NAMALWA (cell line): ENCODE data around the gene CIBAR2.

ENCODE experiments used
- DNase-seq: peaks from one replicate; pipeline ENCODE4 v3.0.0-alpha.2; 2015; ENCODE audit warnings: low spot score

CIBAR2 gene

DNA sequence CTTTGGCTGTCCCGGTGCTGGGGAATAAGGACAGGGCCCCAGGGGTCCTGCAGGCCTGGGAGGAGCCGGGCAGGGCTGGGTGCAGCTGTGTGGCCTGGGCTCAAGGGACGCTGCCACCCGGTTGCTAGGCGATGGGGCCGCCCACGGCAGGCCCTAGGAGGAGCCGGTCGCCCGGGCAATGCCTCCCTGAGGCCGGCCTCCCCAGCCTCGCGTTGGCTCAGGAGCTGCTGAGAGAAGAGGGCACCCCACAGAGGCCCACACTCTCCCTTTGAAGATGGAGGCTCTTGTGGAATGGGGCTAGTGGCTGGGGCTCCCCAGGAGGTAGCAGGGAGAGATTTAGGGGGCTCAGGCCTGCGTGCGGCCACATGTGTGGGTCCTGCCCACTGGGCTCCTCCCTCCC is at the start of gene CIBAR2:
CIBAR2 (minus strand) TSS at position 109 of the 400 bp plus-strand sequence. CDS start 120 bp downstream, outside the sequence.
- DNase-seq, result peak; percentile 29

DNA sequence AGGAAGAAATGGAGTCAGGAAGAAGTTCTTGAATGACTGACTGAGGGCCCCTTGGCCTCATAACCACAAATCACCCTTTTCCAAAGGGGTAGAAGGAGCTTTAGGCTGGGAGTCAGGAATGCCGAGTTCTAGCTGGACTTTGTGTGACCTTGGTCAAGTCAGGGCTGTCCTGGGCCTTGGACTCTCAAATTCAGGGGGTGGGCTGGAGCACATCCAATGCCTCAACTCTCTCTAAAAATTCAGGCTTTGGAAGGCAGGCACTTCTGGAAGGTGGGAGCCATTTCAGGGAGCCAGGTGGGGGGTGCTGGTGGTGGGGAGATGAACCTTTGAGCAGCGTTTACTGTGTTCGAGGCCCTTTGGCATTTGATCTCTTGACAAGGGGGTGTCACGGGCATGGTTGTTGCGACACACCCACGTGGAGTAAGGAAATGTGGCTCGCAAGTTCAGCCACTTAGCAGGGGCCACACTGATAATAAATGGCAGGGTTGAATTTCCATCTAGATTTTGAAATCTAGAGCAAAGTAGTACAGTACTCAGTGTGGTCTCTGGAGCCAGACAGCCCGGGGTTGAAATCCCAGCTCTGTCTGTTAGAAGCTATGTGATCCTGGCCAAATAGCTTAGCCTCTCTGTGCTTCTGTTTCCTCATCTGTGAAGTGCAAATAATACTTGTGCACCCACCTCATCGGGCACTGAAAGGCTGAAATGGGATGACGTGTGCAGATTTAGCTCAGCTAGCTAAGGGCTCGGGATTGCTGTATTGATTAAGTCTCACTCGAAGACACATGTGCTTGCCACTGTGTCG is 47.1 kb upstream of the CIBAR2 start:
- DNase-seq, result no peak

- DNase-seq, result no peak
Measured at GRCh38 chr16:85158743-85159178, 46.5 kb upstream of the CIBAR2 start.

GRCh38 chr16:85157813-85158742 is 45.8 kb upstream of the CIBAR2 start:
- DNase-seq, result peak; percentile 33

- DNase-seq, result no peak
Measured at GRCh38 chr16:85157372-85157771, 45.1 kb upstream of the CIBAR2 start.

- no peak for DNase-seq
Measured at GRCh38 chr16:85156869-85157268, 44.6 kb upstream of the CIBAR2 start.

DNA sequence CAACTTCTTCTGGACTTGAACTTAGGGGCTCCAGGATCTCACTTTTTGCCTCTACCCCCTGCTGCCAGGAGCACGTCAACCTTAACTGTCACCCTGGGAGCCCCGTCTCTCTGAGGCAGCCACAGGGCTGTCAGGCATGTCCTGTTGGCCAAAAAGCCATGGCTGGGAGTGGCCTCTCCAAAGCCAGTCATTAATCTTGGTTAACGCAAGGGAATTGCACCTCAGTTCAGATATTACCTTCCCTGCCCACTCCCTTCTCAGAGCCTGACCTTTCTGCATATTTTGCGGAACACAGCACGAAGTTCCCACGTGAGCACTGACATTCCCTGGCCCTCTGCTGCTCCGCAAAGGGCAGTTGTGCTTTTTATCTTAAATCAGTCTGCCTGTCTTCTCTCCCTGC is 44.2 kb upstream of the CIBAR2 start:
- no peak for DNase-seq

DNA sequence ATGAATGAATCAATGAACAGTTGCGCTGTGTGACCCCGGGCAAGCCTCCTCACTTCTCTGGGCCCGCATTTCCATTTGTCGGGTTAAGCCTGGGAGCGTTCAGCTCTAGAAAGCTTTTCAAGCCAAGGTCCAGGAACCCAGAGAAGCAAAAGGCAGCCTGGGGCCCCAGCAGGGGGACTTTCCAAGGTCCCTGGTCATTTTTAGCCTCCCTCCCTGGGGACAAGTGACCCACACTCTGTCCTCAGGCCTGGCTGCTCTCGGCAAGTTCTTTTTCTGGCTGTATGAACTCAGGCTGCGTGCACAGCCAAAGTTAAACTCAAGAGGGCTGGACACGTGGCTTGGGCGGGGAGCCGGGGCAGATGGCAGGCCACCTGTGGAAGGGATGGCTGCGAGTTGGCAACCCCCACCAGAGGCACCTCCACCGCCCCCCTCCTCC is 41.4 kb upstream of the CIBAR2 start:
- peak; percentile 63 for DNase-seq

DNA sequence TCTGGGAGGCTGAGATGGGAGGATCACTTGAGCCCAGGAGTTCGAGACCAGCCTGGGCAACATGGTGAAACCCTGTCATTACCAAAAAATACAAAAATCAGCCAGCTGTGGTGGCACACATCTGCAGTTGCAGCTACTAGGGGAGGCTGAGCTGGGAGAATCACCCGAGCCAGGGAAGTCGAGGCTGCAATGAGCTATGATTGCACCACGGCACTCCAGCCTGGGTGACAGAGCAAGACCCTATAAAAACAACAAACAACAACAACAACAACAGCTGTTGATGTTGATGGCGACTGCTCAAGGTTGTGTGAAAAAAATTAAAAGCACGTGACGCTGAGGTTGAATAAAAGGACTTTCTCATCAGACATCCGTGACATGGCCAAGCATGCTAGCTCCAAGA is 40.8 kb upstream of the CIBAR2 start:
- DNase-seq, result peak; percentile 28

GRCh38 chr16:85152414-85153030 is 40.2 kb upstream of the CIBAR2 start:
- peak; percentile 41 for DNase-seq

DNA sequence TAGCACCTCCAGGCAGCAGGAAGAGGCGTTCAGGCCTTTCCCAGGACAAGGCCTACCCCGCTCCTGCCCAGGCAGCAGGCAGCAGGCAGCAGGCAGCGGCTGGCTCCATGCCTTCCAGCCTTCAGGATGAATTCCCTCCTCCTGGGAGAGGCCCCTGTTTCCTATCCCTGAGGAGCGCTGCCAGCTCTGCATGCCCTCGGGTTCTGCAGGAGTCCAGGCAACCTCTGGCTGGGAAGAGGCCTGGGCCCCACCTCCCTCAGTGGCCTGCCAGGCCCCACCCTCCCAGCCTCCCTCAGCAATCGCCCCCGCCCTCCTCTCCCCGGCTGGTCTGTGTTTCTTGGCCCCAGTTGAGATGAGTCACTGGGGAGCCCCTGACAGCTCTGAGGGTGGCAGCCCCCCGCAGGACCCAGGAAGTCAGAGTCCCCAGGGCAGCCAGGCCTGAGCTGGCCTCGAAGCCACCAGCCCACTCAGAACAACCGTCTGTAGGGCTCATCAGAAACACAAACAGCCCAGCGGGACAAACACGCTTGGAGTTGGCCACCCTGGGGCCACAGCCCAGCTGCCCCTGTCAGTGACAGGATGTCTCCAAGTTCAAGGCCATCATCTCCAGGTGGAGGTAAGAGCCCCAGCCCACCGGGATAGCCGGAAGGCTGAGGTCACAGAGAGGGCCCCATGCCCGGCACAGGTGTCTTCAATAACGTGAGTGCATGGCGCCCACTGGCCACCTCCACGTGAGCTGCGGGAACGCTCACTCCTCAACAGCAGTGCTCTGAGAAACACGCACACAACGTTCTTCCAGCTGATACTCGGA is 39.5 kb upstream of the CIBAR2 start:
- peak; percentile 28 for DNase-seq

DNA sequence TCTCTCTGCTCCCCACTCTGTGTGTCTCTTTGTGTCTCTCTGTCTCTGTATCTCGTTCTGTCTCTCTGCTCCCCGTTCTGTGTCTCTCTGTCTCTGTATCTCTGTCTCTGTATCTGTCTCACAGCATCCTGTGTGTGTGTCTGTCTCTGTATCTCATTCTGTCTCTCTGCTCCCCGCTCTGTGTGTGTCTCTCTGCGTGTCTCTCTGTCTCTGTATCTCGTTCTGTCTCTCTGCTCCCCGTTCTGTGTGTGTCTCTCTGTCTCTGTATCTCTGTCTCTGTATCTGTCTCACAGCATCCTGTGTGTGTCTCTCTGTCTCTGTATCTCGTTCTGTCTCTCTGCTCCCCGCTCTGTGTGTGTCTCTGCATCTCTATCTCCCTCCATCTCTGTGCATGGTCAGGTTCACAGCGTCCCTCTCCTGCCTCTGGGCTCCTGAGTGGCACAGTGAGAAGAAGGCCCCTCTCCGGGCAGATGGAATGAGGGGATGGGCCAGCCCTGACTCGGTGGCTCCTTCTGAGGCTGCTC is 38.9 kb upstream of the CIBAR2 start:
- DNase-seq, result no peak

DNA sequence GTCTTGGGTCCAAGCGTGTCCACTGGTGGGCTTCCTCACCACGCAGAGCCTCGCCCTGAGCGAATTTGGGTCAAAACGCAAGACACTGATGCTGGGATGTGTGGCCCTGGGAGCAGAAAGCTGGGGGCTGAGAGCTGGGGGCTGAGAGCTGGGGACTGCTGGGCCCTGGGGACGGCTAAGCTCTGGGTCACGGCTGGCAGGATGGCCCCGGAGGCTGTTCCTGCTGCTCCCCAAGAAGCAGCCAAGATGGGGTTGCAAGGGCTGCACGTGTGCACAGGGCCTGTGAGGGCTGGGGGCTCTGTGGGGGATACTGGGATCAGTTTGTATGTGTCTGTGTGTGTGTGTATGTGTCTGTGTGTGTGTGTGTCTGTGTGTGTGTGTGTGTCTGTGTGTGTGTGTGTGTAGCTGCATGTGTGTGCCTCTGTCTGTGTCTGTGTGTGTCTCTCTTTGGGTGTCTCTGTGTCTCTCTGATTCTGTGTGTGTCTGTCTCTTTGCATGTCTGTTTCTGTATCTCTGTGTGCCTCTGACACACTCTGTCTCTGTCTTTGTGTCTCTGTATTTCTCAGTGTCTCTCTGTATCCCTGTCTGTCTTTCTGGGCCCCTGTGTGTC is 38.2 kb upstream of the CIBAR2 start:
- DNase-seq, result no peak

- no peak for DNase-seq
Measured at GRCh38 chr16:85149776-85150175, 37.5 kb upstream of the CIBAR2 start.

DNA sequence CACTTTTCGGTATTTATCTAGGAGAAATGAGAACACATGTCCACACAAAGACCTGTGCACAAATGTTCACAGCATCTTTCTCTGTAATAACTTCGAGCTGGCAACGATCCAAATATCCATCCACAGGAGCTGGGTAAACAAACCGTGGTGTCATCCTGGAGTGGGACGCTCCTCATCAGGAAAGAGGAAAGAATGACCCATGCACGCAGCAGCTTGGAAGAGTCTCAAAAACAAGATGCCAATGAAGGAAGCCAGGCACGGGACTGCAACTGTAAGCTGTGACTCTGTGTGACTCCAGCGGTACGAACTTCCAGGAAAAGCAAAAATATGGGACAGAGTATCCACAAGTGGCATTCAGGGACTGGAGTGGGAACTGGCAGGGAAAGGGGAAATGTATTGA is 36.7 kb upstream of the CIBAR2 start:
- DNase-seq, result no peak

- no peak for DNase-seq
Measured at GRCh38 chr16:85146922-85147651, 34.8 kb upstream of the CIBAR2 start.

DNA sequence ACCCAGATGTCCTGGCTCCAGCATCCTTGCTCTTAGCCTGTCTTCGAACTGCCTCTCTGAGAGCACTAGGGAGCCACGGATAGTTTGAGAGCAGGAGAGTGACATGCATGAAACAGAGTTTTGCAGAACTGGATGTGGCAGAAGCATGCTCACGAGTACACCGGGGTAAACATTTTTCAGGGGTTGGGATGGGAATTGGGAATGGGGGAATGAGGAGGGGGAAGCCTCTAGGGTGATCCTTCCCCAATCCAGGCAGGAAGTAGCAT is 34.2 kb upstream of the CIBAR2 start:
- no peak for DNase-seq

DNA sequence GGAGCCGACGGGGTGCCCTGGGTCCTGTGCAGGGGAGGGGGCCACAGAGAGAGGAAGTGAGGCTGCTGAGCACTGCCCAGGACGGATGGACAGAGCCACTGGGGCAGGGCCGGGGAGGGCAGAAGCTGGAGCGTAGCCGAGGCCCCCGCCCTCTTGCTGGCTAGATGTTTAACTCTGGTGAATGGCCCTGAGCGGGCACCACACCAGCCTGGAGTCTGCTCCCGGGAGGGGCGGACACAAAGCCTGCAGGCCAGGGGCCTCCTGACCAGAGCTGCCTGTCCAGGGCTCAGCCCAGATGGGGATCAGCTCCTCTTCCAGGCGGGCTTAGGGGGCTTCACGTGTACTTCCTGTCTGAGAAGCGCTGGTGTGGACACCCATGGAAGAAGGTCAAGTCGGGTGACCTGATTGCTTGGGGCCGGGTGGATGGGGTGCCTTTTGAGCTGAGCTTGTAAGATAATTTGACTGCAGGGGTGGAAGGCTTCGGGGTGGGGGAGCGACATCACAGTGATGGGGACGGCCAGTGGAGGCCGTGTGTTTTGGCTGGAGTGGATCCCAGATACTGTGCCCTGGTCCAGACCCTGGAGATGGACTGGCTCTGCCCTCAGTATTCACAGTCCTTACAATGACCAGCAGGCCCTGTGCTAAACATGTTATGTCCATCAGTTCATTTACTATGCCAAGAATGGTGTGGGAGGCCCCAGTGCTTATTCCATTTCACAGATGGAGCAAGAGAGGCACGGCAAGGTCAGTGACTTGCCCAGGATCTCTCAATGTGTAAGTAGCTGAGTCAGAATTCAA is 33.7 kb upstream of the CIBAR2 start:
- no peak for DNase-seq

- no peak for DNase-seq
Measured at GRCh38 chr16:85145188-85145587, 32.9 kb upstream of the CIBAR2 start.
